ELF-1 (cell line): ENCODE data around the gene MAML3.

Source experiments
- DNase-seq: peaks from one replicate; pipeline ENCODE4 v3.0.0-alpha.2; 2016; ENCODE audit warnings: low read depth, low spot score

MAML3 gene

GRCh38 chr4:139845453-139846093 lies 308.4 kb downstream of the MAML3 start:
- DNase-seq: no peak

DNA sequence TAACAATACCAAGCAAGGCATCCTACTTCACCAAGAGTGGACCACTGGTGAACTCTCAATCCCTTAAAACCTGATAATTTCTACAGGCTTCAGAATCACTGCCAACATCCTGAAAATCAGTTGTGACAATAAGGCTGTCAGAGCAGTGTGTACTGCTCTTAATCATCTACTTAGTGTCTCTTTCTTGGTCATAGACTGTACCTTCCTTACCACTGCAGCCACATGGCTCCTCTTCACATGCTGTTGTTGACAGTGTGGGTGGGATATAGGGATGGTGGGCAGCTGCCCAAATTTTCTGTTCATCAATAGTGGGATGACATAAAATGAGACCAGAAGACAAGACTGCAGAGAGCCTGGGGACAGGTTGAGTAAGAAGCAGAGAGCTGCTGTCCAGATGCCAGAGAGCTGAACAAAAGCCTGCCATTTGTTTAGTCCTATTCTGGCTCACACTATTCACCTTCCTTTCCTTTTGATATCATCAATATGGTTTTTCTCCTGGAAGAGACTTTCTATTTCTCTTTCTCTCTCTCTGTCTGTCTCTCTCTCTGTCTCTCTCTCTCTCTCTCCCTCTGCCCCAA lies 309.4 kb downstream of the MAML3 start:
- DNase-seq: no peak

- no peak for DNase-seq
Measured at GRCh38 chr4:139844057-139844456, 309.9 kb downstream of the MAML3 start.

GRCh38 chr4:139843641-139844040 lies 310.3 kb downstream of the MAML3 start:
- no peak for DNase-seq

- DNase-seq: no peak
Measured at GRCh38 chr4:139841464-139842195, 312.4 kb downstream of the MAML3 start.

DNA sequence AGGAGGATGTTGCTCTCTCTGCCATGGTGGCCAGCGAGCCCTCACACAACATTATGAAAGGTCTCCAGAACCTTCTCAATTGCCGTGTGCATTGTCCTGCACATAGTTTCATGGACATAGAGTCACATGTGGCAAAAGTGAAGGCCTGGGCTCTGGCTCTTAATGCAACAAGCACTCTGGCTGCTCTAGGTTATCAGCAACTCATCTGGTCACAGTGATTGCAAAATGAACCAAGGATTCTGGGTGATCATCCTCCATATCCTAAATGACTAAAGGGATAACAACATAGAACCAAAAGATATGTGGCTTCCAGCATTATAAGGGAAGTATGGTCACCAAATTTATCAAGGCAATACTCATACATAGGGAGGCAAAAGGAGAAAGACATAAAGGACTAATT lies 313.2 kb downstream of the MAML3 start:
- no peak for DNase-seq

DNA sequence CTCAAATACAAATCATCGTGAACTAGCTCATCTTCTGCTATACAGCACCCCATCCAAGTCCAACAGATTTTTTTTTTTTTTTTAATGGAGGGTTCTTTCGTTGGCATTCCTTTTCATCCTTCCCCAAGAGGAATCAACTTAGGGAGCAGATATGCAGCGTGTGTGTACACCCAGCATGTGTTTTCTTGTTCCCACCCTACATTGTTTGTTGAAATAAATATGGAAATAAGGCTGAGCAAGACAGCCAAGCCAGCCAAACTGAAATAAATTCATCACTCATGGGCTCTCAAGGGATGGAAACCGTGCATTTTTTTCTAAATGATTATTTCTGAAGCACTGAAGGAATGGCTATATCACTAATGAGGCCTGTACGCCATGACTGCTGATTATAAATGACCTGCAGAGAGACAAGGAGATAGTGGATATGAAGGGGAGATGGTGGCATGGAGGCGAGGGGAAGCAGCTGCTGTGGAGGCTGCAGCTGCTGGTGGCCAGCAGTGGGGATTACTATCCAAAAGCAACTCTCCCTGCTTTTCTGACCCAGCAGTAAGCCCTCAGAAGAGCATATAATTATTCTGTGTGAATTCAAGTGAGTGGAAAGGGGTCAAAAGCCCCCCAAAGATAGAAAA lies 314.5 kb downstream of the MAML3 start:
- no peak for DNase-seq

- DNase-seq: no peak
Measured at GRCh38 chr4:139838811-139839210, 315.2 kb downstream of the MAML3 start.

GRCh38 chr4:139834981-139835391 lies 319.0 kb downstream of the MAML3 start:
- no peak for DNase-seq

DNA sequence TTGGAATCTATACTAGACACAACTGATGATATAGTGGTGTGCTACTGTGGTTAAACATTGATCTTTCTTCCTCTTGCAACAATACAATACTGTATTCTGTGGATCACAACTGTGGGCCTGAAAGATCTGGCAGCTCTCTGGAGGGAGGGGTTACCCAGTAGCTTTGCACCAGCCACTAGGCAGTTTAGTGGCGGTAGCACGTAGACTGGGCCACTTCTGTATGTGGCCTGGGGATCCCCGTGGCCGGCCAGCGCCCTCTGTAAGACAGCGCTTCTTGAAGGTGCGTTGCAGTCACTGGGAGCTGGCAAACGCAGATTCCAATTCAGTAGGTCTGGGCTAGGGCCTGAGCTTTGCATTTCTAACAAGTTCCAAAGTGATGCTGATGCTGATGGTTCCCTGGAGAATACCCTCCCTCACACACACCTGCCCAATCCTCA lies 319.7 kb downstream of the MAML3 start:
- peak; percentile 43 for DNase-seq

DNA sequence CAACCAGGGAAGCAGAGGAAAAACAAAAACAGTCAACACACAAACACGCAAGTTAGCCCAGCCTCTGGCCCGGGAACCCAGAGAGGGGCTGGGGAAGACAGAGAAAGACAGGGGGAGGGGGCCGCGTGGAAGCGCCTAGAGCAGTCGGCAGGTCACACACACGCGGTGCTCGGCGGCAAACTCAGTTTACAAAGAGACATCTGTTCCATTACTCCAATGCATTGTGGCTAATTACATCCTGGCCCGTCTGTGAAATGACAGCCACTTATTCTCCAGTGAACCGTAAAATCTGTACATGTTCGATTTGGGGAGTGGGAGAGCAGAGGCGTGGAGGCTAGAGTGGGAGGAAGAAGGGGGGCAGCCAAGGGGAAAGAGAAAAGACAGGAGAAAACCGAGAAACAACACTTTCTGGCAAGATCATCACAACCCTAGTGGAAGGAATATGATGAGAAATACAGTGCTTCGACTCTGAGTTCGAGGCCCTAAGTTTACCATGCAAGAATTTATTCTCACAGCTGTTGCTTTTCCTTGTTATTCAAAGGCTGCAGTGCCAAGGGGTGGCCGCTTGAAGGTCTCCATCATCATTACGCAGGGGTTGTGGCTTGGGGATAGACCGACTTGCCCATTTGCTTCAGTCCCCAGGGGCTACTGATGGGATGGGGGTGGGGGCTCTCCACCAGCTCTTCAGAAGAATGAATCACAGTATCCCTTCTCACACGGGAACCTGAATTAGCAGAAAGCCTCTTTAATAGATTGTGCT lies 320.7 kb downstream of the MAML3 start:
- peak; percentile 34 for DNase-seq

DNA sequence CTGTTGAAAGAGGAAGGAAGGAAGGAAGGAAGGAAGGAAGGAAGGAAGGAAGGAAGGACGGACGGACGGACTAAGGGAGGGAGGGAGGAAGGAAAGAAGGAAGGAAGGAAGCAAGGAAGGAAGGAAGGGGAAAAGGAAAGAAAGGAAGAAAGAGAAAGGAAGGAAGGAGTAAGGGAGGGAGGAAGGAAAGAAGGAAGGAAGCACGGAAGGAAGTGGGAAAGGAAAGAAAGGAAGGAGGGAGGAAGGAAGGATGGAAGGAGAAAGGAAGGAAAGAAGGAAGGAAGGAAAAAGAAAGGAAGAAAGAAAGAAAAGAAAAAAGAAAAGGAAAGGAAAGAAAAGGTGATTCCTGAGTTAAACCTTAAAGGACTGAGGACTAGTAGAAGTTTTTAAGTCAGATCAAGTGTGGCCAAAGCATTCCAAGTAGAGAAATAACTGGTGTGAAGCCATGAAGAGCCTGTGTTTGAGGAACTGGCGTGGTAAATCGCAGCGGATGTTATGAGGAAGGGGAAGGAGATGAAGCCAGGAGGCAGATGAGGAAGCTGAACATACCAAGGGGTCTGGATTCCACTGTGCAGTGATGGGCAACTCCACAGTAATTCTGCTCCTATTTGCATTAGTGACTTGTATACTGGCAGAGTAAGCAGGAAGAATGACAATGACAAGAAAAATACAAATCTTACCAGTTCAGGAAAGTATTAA lies 324.9 kb downstream of the MAML3 start:
- no peak for DNase-seq

- DNase-seq: no peak
Measured at GRCh38 chr4:139826426-139826825, 327.6 kb downstream of the MAML3 start.

GRCh38 chr4:139825523-139826014 lies 328.4 kb downstream of the MAML3 start:
- DNase-seq: no peak

DNA sequence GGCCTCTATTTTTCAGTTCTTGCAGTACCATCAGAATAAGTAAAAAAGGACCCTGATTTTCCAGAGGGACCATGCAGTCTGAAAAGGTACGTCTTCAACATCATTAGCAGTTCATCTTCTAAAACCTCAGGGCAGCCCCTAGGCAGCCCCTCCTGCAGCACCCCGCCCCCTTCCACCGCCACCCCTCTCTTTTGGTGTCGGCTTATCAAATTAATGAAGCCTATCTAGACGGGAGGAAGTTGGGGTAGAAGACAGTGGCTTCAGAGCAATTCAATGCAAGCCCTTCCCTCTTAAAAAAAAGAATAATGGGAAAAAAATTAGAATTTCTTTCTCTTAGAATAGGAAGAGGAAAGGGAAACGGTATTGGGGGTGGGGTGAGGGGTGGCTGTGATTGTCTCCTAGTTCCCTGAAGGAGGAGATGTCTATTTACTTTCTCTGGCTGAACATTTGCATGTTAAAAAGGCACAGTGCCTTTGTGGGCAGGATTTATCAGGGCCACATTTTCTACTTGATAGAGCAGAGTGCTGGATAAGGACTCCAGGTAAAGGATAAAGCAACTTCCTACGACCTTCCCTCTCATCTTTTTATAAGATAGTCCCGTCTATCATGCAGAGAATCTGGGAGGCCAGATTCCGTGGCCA lies 329.0 kb downstream of the MAML3 start:
- DNase-seq: peak; percentile 45

DNA sequence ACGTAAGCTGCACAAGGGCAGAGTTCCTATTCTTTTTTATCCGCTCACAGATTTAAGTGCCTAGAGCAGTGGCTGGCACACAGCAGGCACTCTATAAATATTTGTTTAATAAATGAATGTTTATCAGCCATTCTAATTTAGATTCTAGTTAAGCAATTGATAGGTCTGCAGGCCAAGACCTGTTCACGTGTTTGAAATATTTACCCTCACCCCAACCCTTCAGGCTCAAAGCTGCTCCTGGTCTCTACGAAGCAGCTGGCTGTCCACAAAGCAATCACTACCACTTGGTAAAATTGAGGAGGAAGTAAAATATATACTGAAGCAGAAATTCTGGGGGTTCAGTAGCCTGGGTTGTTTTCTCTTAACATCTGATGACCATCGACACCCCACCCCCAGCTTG lies 330.2 kb downstream of the MAML3 start:
- DNase-seq: no peak

DNA sequence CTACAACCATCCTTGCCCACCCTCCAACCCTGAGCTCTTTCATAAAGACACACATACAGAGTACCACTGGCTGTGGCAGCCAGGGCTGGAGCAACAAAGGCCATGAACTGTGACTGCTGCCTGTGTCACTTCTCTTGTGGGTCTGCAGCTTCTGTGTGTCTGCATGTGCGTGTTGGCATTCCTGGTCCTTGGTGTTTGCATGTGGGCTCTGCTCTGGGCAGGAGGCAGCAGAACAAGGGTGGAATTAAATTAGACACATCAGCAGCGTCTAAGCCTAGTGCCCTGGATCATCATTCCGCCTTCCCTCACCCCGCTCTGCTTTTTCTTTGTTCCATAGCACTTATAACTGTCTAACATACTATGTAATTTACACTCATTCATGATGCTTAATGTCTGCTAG lies 330.6 kb downstream of the MAML3 start:
- no peak for DNase-seq

DNA sequence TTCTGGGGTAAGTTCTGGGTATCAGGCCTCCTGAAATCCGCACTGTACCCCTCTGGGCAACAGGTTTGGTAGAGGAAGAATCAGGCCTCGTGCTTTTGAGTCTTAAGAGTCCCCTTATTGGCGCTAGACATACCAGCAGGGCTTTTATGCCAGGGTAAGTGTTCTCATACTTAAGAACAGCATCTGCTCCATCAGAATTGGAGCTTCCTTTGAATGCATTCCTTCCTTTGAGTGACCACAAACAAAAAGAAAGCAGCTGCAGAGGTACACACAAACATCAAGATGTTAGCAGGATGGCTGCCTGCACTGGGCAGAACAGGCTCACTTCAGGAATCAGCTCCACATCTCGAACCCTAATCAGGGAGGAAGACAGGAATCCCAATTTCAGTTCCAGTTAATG lies 331.6 kb downstream of the MAML3 start:
- no peak for DNase-seq

DNA sequence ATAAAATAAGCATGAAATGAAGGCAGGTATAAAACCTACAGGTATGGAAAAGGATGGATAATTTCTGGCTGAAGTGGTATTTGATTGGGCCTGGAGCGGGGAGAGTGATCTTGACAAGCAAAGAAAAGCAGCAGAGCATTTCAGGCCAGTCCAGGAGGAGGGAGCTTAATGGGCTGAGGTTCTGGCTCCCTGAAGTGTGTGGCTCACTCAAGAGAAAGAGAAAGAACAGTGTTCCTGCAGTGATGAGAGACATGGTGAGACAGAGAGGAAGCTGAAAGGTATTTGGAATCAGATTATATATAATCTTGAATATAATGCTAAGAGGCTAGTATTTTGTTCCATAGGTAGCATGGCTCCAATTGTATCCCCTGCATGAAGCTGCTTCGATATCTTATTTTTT lies 334.9 kb downstream of the MAML3 start:
- DNase-seq: no peak

DNA sequence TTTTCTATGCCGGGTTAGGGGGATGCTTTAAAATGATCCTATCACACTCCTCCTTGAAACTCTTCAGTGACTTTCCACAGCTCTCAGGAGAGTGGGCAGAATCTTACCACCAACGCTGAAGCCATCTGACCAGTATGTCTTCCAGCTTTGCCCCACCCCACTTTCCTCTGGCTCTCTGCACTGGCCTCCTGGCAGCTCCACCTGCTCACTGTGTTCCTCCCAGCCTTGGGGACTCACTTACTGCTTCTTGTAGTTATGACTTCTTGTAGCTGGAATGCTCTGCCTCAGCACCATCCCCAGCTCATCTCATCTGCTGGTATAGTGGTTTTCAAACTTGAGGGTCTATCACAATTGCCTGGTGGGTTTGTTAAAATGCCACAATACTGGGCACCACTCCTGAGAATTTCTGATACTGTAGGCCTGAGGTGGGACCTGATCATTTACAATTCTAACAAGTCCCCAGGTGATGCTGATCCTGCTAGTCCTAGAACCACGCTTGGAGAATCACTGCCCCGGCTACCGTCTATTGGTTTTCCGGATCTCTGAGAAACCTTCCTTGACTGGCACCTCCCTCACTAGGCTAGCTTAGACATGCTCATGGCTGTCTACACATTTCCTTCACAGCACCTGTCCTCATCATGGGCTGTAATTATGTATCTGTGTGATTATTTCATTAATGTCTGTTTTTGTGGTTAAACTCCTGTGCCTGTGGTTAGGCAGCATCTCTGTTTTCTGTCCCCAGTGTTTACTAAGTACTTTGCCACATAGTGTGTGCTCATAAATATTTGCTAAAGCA lies 336.1 kb downstream of the MAML3 start:
- no peak for DNase-seq
